Liver (tissue), 3 donors: Measurements from ENCODE around the gene TNS3.

ENCODE experiments used
- EGR1 ChIP-seq, 2 donors: IDR thresholded peaks; 2 replicates each; pipeline ENCODE4 v1.6.1; 2016 to 2018; ENCODE audit warnings: antibody characterized with exemption in 2 of 2, low read depth in 2 of 2
- FOXA1 ChIP-seq: IDR thresholded peaks from 2 replicates; pipeline ENCODE4 v1.6.1; 2016; ENCODE audit warnings: antibody characterized with exemption
- GABPA ChIP-seq, 2 donors: IDR thresholded peaks in 1 of 2; conservative IDR thresholded peaks in 1 of 2; 2 replicates each; pipeline ENCODE4 v1.6.1; 2016; ENCODE audit warnings: antibody characterized with exemption in 2 of 2, mild to moderate bottlenecking in 1 of 2, moderate library complexity in 1 of 2
- HNF4A ChIP-seq, 2 donors: conservative IDR thresholded peaks; 2 replicates each; pipeline ENCODE4 v1.6.1; 2016; ENCODE audit warnings: antibody characterized with exemption in 2 of 2, mild to moderate bottlenecking in 2 of 2
- JUND ChIP-seq, 2 donors: IDR thresholded peaks; 2 replicates each; pipeline ENCODE4 v1.6.1; 2016; ENCODE audit warnings: antibody characterized with exemption in 2 of 2
- RAD21 ChIP-seq, 2 donors: IDR thresholded peaks; 2 replicates each; pipeline ENCODE4 v1.6.1; 2016; ENCODE audit warnings: antibody characterized with exemption in 2 of 2, mild to moderate bottlenecking in 2 of 2
- RXRA ChIP-seq, 2 donors: IDR thresholded peaks; 2 replicates each; pipeline ENCODE4 v1.6.1; 2017 to 2018; ENCODE audit warnings: antibody characterized with exemption in 2 of 2, mild to moderate bottlenecking in 1 of 2
- SP1 ChIP-seq: IDR thresholded peaks from 2 replicates; pipeline ENCODE4 v1.6.1; 2018; ENCODE audit warnings: antibody characterized with exemption, mild to moderate bottlenecking
- TAF1 ChIP-seq: conservative IDR thresholded peaks from 2 replicates; pipeline ENCODE4 v1.6.1; 2016; ENCODE audit warnings: antibody characterized with exemption, mild to moderate bottlenecking
- YY1 ChIP-seq: IDR thresholded peaks from 2 replicates; pipeline ENCODE4 v1.6.1; 2016; ENCODE audit warnings: antibody characterized with exemption, mild to moderate bottlenecking
- TF ChIP-seq, protein P1 (sequence below): IDR thresholded peaks from 2 replicates; pipeline ENCODE4 v1.6.1; 2016; ENCODE audit warnings: antibody characterized with exemption, mild to moderate bottlenecking
- TF ChIP-seq, protein P2 (sequence below): fragments of 150-350 bp; IDR thresholded peaks from 2 replicates; pipeline ENCODE4 v1.5.1; 2017; ENCODE audit warnings: improper control_type of control experiment, low read depth, low read length; ENCODE audit not compliant: missing input control
- TF ChIP-seq, protein P3 (sequence below): IDR thresholded peaks from 2 replicates; pipeline ENCODE4 v1.6.1; 2016; ENCODE audit warnings: antibody characterized with exemption
- donor health status: healthy.
- donor health status: healthy.

DNA sequence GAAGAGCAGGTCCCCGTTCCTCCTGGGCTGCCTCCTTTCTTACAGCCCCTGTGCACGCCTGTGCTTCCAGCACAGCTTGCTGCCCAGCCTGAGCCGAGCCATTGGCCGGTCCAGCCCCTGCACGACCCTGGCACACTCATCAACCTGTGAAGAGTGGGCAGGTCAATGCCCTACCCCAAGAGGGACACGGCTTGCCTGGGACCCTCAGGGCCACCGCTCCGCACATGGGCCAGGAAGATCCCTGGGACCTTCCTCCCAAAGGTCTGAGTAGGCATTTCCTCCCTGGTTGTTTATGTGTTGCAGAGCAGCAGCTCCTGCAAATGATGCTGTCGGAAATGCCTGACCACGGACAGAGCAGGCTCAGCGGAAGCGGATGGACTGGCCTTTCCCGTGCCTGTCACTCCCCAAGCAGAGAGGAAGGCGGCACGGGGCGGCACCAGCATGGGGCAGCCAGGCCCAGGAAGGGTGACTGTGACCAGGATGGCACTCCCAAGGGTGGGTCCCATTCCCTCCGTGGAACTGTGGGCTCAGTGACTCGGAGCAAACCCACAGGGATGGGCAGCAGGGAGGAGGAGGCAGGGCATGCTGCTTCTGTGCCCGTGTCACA, 252.5 kb downstream of the TNS3 start:
- TF ChIP-seq, protein P1, sequence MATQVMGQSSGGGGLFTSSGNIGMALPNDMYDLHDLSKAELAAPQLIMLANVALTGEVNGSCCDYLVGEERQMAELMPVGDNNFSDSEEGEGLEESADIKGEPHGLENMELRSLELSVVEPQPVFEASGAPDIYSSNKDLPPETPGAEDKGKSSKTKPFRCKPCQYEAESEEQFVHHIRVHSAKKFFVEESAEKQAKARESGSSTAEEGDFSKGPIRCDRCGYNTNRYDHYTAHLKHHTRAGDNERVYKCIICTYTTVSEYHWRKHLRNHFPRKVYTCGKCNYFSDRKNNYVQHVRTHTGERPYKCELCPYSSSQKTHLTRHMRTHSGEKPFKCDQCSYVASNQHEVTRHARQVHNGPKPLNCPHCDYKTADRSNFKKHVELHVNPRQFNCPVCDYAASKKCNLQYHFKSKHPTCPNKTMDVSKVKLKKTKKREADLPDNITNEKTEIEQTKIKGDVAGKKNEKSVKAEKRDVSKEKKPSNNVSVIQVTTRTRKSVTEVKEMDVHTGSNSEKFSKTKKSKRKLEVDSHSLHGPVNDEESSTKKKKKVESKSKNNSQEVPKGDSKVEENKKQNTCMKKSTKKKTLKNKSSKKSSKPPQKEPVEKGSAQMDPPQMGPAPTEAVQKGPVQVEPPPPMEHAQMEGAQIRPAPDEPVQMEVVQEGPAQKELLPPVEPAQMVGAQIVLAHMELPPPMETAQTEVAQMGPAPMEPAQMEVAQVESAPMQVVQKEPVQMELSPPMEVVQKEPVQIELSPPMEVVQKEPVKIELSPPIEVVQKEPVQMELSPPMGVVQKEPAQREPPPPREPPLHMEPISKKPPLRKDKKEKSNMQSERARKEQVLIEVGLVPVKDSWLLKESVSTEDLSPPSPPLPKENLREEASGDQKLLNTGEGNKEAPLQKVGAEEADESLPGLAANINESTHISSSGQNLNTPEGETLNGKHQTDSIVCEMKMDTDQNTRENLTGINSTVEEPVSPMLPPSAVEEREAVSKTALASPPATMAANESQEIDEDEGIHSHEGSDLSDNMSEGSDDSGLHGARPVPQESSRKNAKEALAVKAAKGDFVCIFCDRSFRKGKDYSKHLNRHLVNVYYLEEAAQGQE, result no peak
- peak in 1 of 2 donors; percentile 18 for TF ChIP-seq RXRA (IDR thresholded peaks at IDR 0.05)
- no peak for TF ChIP-seq TAF1
- TF ChIP-seq, protein P2, sequence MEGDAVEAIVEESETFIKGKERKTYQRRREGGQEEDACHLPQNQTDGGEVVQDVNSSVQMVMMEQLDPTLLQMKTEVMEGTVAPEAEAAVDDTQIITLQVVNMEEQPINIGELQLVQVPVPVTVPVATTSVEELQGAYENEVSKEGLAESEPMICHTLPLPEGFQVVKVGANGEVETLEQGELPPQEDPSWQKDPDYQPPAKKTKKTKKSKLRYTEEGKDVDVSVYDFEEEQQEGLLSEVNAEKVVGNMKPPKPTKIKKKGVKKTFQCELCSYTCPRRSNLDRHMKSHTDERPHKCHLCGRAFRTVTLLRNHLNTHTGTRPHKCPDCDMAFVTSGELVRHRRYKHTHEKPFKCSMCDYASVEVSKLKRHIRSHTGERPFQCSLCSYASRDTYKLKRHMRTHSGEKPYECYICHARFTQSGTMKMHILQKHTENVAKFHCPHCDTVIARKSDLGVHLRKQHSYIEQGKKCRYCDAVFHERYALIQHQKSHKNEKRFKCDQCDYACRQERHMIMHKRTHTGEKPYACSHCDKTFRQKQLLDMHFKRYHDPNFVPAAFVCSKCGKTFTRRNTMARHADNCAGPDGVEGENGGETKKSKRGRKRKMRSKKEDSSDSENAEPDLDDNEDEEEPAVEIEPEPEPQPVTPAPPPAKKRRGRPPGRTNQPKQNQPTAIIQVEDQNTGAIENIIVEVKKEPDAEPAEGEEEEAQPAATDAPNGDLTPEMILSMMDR, result no peak
- no peak for TF ChIP-seq FOXA1
- no peak for TF ChIP-seq SP1
- TF ChIP-seq JUND (IDR thresholded peaks at IDR 0.05), result no peak
- TF ChIP-seq HNF4A (conservative IDR thresholded peaks at IDR 0.05), result no peak
- TF ChIP-seq, protein P3, sequence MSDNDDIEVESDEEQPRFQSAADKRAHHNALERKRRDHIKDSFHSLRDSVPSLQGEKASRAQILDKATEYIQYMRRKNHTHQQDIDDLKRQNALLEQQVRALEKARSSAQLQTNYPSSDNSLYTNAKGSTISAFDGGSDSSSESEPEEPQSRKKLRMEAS, result peak; percentile 28
- no peak for TF ChIP-seq EGR1 (IDR thresholded peaks at IDR 0.05; ENCODE audit: low read depth in 2 of 2)
- no peak for TF ChIP-seq RAD21 (IDR thresholded peaks at IDR 0.05)
- TF ChIP-seq GABPA (IDR thresholded peaks at IDR 0.05 in 1 of 2, conservative IDR thresholded peaks at IDR 0.05 in 1 of 2), result peak in 1 of 2 donors; percentile 25
- no peak for TF ChIP-seq YY1
